Liver (tissue), 9 donors: Measurements from ENCODE around the gene KDM2B. TPM values are rescaled to one million over a fixed set of nuclear protein-coding genes. Genes with fewer than 3 reads are reported as not detected.

ENCODE experiments used
- DNase-seq: peaks from one replicate; pipeline ENCODE4 v3.0.0-alpha.2; 2017; ENCODE audit warnings: low spot score
- H3K27ac ChIP-seq, 2 donors: one replicate each; pipeline ENCODE4 v1.7.0; 2013; ENCODE audit warnings: inconsistent platforms in 2 of 2, low read length in 2 of 2, control low read depth in 1 of 2, low read depth in 1 of 2, mild to moderate bottlenecking in 1 of 2
- H3K27me3 ChIP-seq, 4 donors: one replicate each; pipeline versions ENCODE4 v1.6.1 to v1.7.0; 2013; ENCODE audit warnings: low read length in 3 of 4, inconsistent platforms in 1 of 4, mild to moderate bottlenecking in 1 of 4, moderate library complexity in 1 of 4; ENCODE audit not compliant: control insufficient read depth in 4 of 4, insufficient read depth in 4 of 4
- H3K36me3 ChIP-seq, 4 donors: one replicate each; pipeline versions ENCODE4 v1.6.1 to v1.7.0; 2013; ENCODE audit warnings: low read length in 3 of 4, mild to moderate bottlenecking in 3 of 4, low read depth in 1 of 4, moderate library complexity in 1 of 4; ENCODE audit not compliant: control insufficient read depth in 4 of 4, insufficient read depth in 3 of 4
- H3K4me1 ChIP-seq, 4 donors: one replicate each; pipeline versions ENCODE4 v1.6.1 to v1.7.0; 2013; ENCODE audit warnings: low read length in 3 of 4, mild to moderate bottlenecking in 3 of 4, moderate library complexity in 1 of 4; ENCODE audit not compliant: control insufficient read depth in 4 of 4, insufficient read depth in 4 of 4
- H3K4me3 ChIP-seq, 3 donors: one replicate each; pipeline versions ENCODE4 v1.6.1 to v1.7.0; 2013; ENCODE audit warnings: low read length in 3 of 3, control low read depth in 1 of 3, low read depth in 1 of 3, mild to moderate bottlenecking in 1 of 3
- H3K9ac ChIP-seq, 2 donors: one replicate each; pipeline ENCODE4 v1.7.0; 2013; ENCODE audit warnings: low read length in 2 of 2, mild to moderate bottlenecking in 2 of 2, moderate library complexity in 2 of 2, control low read depth in 1 of 2, low read depth in 1 of 2
- H3K9me3 ChIP-seq, 4 donors: one replicate each; pipeline versions ENCODE4 v1.6.1 to v1.7.0; 2013; ENCODE audit warnings: low read length in 3 of 4; ENCODE audit not compliant: control insufficient read depth in 4 of 4
- CTCF ChIP-seq: fragments of 150-350 bp; IDR thresholded peaks from 2 replicates; pipeline ENCODE4 v1.5.1; 2017; ENCODE audit warnings: improper control_type of control experiment, low read depth, low read length; ENCODE audit not compliant: missing input control
- GABPA ChIP-seq, 2 donors: IDR thresholded peaks in 1 of 2; conservative IDR thresholded peaks in 1 of 2; 2 replicates each; pipeline ENCODE4 v1.6.1; 2016; ENCODE audit warnings: antibody characterized with exemption in 2 of 2, mild to moderate bottlenecking in 1 of 2, moderate library complexity in 1 of 2
- HNF4A ChIP-seq, 2 donors: conservative IDR thresholded peaks; 2 replicates each; pipeline ENCODE4 v1.6.1; 2016; ENCODE audit warnings: antibody characterized with exemption in 2 of 2, mild to moderate bottlenecking in 2 of 2
- HNF4G ChIP-seq: IDR thresholded peaks from 2 replicates; pipeline ENCODE4 v1.6.1; 2016; ENCODE audit warnings: antibody characterized with exemption
- RAD21 ChIP-seq, 2 donors: IDR thresholded peaks; 2 replicates each; pipeline ENCODE4 v1.6.1; 2016; ENCODE audit warnings: antibody characterized with exemption in 2 of 2, mild to moderate bottlenecking in 2 of 2
- TAF1 ChIP-seq: conservative IDR thresholded peaks from 2 replicates; pipeline ENCODE4 v1.6.1; 2016; ENCODE audit warnings: antibody characterized with exemption, mild to moderate bottlenecking
- YY1 ChIP-seq: IDR thresholded peaks from 2 replicates; pipeline ENCODE4 v1.6.1; 2016; ENCODE audit warnings: antibody characterized with exemption, mild to moderate bottlenecking
- ZBTB33 ChIP-seq: IDR thresholded peaks from 2 replicates; pipeline ENCODE4 v1.6.1; 2016; ENCODE audit warnings: antibody characterized with exemption
- WGBS: extraction: QIAGEN DNeasy Blood & Tissue Kit; methylation state at CpG from one replicate; pipeline ENCODE4 v1.1.7; 2013; 5-methylcytosine and 5-hydroxymethylcytosine counted together
- polyA plus RNA-seq, 2 donors: library from polyadenylated mRNA; stranded (reverse) in 1 of 2; unstranded in 1 of 2; fragments of 200-250 nt in 1 of 2; fragments of >200 nt in 1 of 2; fragmentation: Nextera tagmentation in 1 of 2; extraction: Ambion mirVana in 1 of 2; gene quantifications; one replicate each; pipeline versions ENCODE4 v1.2.1 to v1.2.3, GENCODE V29; 2013 to 2015
- total RNA-seq, 2 donors: library from RNA; depleted of rRNA; stranded (reverse); fragments of >200 nt; gene quantifications; one replicate each; pipeline ENCODE4 v1.2.3, GENCODE V29; 2014
- TF ChIP-seq, protein P1 (sequence below): IDR thresholded peaks from 2 replicates; pipeline ENCODE4 v1.6.1; 2016; ENCODE audit warnings: antibody characterized with exemption, mild to moderate bottlenecking
- donor health status: healthy.
- donor health status: healthy.
- donor health status: healthy.
- donor health status: healthy.
- donor health status: healthy.

The KDM2B gene
- total and polyA plus RNA-seq, 4 donors: 7.0 to 34.2 (median 10.6) TPM

- no peaks in the 10 kb centered on the region for H3K9me3 ChIP-seq
- H3K36me3 ChIP-seq: no peaks in the 10 kb centered on the region
- no peak for TF ChIP-seq RAD21 (IDR thresholded peaks at IDR 0.05)
- TF ChIP-seq, protein P1, sequence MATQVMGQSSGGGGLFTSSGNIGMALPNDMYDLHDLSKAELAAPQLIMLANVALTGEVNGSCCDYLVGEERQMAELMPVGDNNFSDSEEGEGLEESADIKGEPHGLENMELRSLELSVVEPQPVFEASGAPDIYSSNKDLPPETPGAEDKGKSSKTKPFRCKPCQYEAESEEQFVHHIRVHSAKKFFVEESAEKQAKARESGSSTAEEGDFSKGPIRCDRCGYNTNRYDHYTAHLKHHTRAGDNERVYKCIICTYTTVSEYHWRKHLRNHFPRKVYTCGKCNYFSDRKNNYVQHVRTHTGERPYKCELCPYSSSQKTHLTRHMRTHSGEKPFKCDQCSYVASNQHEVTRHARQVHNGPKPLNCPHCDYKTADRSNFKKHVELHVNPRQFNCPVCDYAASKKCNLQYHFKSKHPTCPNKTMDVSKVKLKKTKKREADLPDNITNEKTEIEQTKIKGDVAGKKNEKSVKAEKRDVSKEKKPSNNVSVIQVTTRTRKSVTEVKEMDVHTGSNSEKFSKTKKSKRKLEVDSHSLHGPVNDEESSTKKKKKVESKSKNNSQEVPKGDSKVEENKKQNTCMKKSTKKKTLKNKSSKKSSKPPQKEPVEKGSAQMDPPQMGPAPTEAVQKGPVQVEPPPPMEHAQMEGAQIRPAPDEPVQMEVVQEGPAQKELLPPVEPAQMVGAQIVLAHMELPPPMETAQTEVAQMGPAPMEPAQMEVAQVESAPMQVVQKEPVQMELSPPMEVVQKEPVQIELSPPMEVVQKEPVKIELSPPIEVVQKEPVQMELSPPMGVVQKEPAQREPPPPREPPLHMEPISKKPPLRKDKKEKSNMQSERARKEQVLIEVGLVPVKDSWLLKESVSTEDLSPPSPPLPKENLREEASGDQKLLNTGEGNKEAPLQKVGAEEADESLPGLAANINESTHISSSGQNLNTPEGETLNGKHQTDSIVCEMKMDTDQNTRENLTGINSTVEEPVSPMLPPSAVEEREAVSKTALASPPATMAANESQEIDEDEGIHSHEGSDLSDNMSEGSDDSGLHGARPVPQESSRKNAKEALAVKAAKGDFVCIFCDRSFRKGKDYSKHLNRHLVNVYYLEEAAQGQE: no peak
- no peak for TF ChIP-seq HNF4G
- no peak for TF ChIP-seq ZBTB33
- H3K9ac ChIP-seq: no peak overlapping the region
- no peaks in the 10 kb centered on the region for H3K27me3 ChIP-seq
- no peaks in the 10 kb centered on the region for H3K4me1 ChIP-seq
- WGBS: 82% methylated on average over 9 of the region's 9 CpGs
- no peak overlapping the region for H3K4me3 ChIP-seq
- no peak overlapping the region for H3K27ac ChIP-seq
- no peak for DNase-seq
Measured at GRCh38 chr12:121614872-121615467, 34.1 kb upstream of the KDM2B start.

GRCh38 chr12:121613462-121613861, 32.6 kb upstream of the KDM2B start:
- no peaks in the 10 kb centered on the region for H3K9me3 ChIP-seq
- no peak for DNase-seq
- H3K36me3 ChIP-seq: no peaks in the 10 kb centered on the region
- no peaks in the 10 kb centered on the region for H3K4me1 ChIP-seq
- no peak overlapping the region for H3K4me3 ChIP-seq
- H3K27me3 ChIP-seq: no peaks in the 10 kb centered on the region
- no peak overlapping the region for H3K27ac ChIP-seq
- no peak overlapping the region for H3K9ac ChIP-seq
- TF ChIP-seq TAF1 (no peak), HNF4A (conservative IDR thresholded peaks at IDR 0.05) (no peak), HNF4G (no peak), CTCF (no peak)
- 94% methylated on average over 7 of the region's 7 CpGs for WGBS

GRCh38 chr12:121611306-121611705, 30.5 kb upstream of the KDM2B start:
- peak; percentile 50 for DNase-seq
- Histone ChIP-seq H3K9ac (no peak overlapping the region), H3K36me3 (no peaks in the 10 kb centered on the region), H3K4me3 (no peak overlapping the region), H3K9me3 (no peaks in the 10 kb centered on the region), H3K27me3 (no peaks in the 10 kb centered on the region), H3K27ac (no peak overlapping the region), H3K4me1 (no peaks in the 10 kb centered on the region)
- WGBS: 81% methylated on average over 2 of the region's 2 CpGs
- TF ChIP-seq GABPA (IDR thresholded peaks at IDR 0.05 in 1 of 2, conservative IDR thresholded peaks at IDR 0.05 in 1 of 2): no peak
- TF ChIP-seq HNF4A (conservative IDR thresholded peaks at IDR 0.05): no peak
- TF ChIP-seq YY1: no peak
